ELR (cell line): ENCODE data around the gene AGFG2.
A peak's percentile ranks its signal among the peaks of the same experiment; 100 is the strongest.

Source experiments
- DNase-seq: peaks from one replicate; pipeline ENCODE4 v3.0.0-alpha.2; 2015; ENCODE audit warnings: low read depth

The AGFG2 gene

DNA sequence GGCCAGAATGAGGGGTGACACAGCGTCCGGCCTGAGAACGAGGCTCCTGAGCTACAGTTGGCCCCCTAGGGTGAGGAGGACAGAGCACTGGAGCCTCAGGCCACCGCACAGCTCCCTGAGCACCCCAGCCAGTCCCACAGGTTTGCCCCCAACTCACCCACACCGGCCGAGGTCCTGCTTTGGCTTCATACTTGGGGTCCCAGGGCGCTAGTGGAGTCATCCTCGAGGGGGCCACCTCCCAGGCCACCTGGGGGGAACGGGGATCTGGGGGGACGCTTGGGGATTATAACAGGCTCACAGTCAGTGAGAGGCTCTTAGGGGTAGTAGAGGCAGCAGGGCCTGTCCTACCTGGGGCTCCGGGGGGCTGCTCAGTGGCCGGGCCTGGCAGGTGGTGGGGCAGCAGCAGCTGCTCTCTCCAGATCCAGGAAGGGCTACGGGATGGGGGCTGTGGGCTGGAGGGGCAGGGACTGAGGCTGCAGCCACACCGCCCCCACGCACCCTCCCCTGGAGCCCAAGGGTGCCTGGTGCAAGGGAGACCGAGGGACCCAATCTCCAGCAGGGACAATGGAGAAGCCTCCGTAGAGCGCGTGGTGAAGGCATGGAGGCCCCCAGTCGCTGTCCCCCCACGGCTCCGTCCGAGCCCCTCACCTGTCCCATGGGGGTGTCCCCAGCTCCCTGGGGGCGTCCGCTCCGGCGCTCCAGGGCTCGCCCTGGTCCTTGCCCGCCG lies 34.1 kb downstream of the AGFG2 start:
- no peak for DNase-seq

DNA sequence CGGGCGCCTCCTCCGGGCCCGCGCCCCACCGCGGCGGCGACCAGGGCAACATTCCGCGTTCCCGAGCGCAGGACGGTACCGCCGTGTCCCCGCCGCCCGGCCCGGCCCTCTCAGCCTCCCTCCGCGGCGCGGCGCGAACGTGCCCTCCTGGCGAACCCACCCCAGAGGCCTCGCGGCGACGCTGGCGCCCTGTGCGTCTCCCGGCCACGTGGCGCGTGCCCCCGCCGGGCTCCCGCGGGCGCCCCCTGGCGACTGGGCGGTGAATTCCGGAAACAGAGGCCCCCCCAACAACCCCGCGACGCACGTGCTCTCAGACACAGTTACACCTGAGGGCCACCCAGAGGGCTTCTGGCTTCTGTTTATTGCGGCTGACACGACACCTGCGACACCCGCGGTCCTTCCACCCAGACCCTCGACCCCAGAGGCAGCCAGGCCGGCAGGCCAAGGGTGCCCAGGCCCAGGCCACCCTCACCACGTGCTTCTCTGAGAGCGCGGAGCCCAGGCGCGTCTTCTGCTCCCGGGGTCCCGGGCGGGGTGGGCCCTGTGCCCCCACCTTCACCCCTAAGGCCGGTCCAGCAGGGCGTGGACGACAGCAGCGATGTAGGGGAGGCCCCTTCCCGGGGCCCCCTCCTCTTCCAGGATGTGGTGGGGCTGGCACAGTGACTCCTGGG lies 34.8 kb downstream of the AGFG2 start, which contains the start of gene SAP25:
TSS of gene SAP25 (minus strand) at position 210 of the 671 bp plus-strand sequence. CDS start at position 52, 158 bp downstream.
- DNase-seq = no peak

DNA sequence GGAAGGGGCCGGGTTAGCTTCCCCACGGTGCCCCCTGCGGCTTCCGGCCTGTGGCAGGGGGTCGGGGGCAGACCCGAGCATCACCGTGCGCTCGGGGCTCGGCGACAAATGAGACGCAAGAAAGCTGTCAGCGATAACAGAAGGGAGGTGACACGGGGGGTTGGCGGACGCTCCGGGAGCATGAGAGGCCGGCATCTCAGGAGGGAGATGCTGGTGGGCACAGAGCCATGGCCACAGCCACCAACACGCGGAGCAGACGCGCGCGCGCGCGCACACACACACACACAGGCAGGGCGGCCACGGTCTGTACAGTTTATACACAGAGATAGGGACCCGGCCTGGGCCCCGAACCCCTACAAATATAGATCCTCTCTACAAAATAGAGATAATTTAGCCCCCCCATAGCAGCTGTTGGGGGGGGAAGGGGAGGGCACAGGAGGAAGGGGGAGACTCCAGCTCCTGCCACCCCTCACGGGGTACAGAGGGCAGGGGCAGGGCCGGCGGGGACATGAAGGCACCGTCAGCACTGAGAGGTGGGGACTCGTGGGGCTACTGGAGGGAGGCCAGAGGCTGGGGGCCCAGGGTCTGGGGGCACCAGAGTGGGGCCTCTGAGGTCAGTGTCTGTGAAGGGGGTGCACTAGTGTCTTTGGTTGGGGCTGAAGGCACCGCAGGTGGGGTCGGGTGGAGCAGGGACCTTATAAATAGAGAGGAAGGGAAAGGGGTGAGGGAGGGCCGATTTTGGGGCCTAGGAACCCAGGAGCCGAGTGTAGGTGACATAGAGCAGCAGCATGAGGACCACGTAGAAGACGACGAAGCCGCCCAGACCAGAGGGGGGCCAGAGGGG lies 35.6 kb downstream of the AGFG2 start:
- DNase-seq = no peak

DNA sequence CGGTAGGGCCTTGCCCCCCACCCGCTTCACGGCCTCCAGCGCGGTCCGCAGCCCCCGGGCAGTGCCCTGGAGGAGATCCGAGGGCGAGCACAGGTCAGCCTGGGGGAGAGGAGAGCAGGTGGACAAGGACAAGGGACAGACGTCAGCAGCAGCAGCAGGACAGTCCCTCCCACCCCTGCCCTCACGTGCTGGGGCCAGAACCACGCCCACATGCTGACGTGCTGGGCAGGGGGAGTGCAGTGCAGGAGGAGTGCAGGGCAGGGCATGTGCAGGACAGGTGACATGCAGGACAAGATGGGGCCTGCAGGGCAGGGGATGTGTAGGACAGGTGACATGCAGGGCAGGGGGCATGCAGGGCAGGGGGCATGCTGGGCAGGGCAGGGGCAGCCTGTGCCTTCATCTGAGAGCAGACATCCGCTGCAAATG lies 36.2 kb downstream of the AGFG2 start:
- no peak for DNase-seq

DNA sequence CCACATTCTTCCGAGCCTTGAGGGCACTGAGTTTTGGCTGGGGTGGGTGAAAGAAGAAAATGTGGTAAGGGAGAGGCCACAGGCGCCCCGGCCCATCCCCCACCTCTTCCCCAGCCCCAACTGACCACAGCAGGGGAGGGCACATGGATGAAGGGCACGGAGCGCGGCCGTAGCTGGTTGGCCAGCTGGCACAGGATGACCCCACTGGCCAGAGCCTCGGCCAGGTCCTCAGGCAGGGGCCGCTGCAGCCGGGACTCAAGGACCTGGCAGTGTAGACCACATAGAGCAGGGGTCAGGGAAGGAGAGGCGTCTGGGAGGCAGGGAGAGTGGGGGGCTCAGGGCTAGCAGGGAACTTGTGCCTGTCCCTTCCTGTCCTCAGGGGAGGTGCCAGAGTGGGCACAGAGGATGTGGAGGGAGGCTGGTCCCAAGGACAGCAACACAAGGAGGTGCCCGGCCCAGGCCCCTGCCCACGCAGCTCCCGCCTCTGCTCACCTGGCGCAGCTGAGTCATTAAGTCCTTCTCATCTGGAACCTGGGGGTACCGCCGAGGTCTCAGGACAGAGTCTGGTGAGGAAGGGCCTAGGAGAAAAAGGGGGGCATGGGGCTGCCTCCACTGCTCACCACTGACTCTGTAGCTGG lies 36.9 kb downstream of the AGFG2 start:
- DNase-seq = no peak

DNA sequence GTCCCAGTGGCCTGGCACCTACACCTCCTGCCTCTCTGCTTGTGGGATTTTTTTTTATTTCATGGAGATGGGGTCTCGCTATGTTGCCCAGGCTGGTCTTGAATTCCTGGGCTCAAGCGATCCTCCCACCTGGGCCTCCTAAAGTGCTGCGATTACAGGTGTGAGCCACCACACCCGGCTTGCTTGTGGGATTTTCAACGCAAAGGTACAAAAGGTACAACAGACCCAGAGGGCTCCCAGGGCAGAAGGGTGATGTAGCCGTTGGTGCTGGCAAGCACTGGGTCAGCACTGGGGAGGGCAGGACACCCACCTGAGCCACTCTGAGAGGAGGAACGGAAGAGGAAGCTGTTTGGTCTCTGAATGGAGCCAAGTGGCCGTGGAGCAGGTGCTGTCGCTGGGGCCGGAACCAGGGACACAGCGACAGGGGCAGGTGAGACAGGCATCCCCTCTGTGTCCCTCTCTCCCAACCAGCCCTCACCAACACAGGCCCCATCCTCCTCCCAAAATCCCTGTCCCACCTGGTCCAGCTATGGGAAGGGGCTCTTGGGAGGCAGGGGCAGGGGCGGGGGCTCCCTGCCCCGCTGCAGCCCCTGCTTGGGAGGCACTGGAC lies 37.5 kb downstream of the AGFG2 start:
- no peak for DNase-seq

DNA sequence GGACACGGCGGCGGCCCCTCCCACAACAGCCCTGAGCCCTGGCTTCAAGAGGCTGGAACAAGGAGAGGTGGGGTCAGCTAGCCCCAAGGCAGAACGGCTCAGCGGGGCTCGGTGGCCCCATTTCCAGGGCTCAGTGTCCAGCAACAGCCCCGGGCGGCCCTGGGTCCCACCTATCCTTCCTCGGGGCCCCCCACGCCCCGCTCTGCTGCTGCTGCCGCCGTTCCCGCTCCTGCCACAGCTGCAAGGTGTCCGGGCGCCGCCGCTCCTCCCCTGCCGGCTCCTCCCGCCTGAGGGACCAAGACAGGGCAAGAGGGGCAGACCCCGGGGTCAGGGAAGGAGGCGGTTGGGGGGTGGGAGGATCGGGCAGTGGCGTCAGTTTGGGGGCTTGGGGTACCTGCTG lies 38.1 kb downstream of the AGFG2 start:
- no peak for DNase-seq

DNA sequence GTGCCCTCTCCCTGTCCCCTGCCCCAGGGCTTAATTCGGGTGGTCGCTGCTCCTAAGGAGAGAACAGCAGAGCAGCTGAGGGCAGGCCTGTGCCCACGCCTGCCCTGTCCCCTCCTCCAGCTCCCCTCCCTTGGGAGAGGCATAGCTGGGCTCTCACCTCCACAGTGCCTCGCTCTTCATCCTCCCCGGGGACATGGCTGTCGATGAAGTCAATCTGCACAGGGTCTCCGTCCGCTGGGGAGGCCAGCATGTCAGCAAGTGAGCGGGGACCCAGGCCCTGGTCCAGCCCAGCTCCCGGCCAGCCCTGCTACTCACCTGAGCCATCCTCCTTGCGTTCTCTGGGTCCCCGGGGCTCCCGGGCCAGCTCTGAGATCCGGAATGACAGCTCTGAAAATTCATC lies 38.5 kb downstream of the AGFG2 start:
- no peak for DNase-seq

DNA sequence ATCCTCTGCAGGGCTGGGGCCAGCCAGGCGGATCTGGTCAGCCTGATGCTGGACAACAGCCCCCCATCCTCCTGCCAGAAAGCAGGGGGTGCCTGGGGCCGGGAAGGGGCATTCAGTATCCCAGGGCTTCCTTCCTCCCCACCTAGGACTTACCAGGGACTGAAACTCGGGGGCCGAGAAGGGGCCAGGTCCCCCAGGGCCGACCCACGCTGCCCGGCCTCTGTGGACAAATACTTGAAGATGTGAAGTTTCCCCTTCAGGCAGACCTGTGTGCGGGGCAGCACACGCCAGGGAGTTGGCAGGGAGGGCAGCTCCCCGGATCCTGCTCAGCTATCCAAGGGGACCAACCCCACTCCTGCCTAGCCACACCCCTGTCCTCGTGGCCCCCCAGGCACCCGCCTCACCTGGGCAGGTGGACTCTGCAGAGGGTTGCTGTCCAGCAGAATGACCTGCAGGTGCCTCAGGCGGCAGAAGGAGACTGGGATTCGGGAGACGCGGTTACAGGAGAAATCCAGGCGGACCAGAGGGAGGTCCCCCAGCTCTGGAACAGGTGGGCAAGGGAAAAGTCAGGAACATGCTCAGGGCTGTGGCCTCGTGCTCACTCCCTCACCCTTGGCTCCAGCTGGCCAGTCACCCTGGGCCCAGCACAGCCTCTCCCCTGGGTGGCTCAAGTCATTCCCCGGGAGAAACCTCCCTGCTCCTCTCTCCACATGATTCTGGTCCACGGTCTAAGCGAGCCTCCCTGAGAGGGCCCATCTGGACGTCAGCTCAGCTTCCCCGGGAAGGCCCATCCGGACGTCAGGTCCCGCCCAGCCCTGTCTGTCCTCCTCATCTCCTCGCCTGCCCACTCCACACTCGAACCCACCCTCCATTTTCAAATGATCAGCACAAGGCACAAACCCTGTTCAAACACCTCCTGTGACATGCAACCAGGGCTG lies 39.5 kb downstream of the AGFG2 start:
- no peak for DNase-seq

DNA sequence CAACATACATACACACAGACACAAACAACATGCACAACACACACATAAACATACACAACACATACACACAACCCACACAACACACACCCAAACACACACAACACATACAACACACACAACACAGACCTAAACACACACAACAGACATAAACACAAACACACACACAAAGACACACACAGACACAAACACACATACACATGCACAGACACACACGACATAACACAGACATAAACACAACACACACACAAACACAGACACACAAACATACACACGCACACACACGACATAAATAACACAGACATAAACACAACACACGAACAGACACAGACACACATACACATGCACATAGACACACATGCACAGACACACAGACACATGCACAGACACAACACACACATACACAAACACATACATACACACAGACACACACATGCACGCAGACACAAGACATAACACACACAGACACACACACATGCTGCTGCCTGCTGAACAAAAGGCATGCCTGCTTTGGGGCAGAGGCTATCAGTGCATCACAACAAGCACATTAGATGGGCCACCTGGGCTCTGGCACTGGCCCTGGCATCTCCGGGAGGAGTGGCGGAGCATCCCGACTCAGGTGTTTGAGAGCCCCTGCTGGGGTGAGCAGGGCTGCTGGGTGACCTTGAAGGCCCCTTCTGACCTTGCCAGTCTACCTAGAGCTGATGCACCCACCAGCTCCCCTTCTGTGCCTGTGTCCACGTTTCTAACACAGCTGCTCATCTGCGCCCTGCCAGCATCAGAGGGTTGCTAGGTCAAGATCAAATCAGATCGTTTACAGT lies 41.7 kb downstream of the AGFG2 start:
- no peak for DNase-seq

DNA sequence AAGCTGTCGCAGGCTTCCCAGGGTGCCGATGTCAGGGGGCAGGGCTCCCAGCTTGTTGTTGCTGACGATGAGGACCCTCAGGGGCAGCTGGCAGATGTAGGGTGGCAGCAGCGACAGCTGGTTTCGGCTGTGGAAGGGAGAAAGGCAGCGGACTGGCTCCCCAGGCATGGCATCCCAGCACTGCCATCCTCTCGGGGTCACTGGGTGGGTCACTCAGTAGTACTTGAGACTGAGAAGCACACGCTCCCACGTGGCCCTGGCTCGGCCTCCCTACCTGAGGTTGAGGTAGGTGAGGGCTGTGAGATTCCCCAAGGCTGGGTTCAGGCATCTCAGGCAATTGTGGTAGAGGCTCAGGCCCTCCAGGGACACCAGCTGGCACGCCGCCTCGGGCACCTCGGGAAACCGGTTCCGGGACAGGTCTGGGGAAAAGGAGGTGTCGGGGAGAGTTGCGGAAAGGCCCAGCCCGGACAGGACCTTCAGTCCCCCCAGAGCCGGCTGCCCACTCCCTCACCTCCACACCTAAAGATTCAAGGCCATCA lies 43.1 kb downstream of the AGFG2 start:
- DNase-seq = no peak

DNA sequence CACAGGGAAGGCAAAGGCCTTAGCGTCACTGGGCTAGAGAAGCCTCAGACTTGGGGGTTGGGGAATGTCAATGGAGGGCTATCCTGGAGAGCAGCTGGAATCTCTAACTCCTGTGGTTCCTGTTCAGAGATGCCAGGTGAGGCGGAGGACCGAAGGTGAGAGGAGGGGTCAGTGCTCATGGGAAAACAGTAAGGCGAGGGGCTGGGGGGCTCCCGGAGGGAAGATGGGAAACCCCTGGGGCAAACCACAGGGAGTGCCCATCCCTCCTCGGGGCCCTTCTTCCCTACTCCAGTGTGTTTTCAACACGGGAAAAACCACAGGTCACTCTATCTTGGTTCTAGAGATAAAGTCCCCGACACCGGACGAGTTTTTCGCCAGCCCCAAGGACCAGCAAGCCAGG lies 43.6 kb downstream of the AGFG2 start:
- no peak for DNase-seq

DNA sequence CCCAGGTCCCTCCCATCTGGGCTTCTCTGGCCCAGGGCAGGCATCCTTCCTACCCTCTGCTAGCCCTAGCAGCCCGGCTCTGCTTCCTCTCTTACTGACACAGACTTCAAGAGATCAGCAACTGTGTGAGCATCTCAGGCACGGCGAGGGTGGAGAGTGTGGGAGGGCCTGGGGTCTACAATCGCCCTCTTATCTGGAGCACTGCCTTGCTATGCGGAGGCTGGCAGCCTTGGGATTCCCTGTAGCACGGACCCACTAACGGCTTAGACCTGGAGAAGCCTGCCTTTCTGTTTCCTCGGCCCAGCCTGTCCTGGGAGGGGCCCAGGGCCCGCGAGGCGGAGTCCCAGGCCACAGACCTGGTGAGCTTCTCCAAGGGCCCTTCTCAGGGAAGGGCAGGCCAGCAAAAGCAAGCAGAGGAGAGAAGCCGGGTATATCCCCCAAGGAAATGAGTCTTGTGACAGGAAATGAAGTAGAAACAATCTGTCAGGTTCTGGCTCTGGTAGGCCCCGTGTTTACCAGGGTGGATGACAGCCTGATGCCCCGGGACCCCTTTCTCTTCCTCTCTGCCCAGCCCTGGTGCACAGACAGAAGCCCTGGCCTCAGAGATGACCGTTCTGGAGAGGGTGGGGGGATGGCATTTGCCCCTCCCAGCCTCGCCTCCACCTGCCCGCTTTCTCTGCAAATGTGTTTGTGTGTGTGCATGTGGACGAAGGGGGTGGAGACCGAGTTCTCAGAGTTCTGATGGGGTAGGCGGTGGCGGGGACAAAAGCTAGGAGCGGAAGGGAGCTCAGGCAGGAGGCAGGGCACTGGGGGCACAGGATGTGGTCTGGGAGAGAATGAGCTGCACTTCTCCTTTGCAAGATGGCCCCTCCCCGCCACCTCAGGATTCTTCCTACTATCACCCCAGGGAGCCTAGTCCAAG lies 44.4 kb downstream of the AGFG2 start:
- peak; percentile 54 for DNase-seq

DNA sequence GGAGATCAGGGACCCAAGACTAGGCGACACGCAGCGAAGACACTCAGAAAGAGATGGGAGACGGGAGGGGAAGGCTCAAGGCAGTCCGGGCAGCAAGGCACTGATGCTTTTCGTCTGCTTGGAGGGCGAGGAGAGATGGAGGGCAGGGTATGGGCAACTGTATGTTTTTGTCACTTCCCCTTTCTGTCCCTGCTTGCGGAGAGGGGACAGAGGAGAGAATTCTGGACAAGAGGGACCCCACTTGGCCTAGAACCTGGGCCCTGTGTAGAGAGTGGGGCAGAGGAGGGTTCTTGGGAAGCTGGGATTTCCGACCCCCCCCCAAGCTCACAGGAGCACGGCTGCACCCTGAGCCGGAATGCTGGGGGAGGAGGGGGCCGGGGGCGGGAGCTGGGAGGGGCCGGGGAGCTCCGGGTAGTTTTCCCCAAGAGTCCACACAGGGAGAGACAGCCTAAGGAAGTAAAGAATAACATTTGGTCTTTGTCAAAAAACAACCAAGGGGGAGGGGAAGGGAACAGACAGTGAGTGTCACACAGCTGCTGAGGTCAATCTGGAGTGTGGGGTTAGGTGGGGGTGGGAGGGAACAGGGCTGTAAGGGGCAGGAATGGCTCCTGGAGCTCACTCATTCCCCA lies 45.2 kb downstream of the AGFG2 start:
- DNase-seq = no peak

DNA sequence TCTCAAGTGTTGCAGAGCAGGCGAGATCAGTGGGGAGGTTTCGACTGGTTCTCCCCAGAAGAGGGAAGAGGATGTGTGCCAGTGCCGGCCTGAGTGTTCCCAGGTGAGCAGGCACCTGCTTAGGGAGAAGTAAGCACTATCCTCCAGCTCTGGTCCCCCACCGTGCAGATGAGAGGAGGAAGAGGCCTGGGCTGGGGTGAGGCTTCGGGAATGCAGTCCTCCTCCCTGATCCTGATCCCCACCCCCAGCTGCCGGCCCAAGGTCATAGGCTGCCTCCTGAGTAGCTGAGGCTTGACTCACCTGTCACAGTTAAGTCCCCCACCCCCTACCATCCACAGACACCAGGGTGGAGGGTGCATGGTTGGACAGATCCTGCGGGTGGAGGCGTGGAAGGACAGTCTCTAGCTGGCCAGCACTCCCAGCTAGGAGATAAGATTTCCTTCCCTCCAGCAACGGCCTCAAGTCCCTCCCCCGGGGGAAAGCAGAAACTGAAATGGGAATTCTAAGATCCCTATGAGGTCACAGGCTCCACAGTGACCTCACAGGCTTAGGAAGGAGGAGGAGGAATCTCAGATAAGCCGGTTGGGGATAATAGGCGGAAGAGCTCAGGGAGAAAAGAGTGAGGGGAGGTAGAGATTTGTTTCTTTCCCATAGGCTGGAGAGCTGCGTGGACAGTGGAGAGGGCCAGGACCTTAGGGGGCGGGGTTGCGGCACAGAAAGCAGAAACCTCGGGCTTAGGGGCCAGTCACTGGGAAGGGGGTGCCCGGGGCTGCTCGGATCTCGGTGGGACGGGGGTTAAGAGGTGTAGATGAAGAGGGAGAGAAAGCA lies 45.9 kb downstream of the AGFG2 start:
- peak; percentile 70 for DNase-seq

DNA sequence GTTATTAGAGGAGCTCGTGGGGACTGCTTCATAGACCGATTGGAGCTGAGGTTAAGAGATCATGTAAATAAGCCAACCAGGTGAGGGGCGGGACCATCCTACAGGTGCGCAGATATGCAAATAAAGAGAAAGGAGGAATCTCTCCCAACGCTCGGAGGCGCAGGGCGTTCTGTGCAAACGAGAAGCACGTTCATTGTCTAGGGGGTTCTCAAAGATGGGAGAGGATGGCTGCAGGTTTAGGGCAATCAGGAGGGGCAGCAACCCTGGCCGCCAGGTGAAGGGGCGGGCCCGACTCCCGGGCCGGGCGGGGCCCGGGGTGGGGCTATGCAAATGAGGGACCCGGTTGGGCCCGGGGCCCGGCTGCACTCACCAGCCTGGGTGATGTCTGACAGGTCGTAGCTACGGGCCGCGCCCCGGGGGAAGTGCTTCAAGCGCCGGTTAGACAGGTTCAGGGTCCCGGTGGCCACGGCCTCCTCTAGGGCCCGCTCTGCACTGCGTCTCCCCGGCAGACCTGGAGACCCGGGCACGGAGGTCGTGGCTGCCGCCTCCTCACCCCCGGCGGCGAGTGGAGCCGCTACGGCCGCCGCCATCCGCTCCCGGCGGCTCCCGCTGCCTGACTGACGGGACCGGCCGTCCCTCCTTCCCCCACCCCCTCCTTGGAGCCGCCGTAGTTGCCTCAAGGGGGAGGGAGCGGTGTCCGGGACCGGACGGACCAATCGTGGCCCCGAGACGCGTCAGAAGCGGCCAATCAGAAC lies 46.7 kb downstream of the AGFG2 start, which contains the start of gene LRCH4:
TSS of gene LRCH4 (minus strand) at position 619 of the 755 bp plus-strand sequence. CDS start at position 590, 29 bp downstream.
- peak; percentile 45 for DNase-seq
